NCI-H748 (cell line): ENCODE data around the gene ANKRD37.

Experiments
- DNase-seq: peaks from one replicate; lab custom pipeline; 2025; ENCODE audit not compliant: unreplicated experiment; lab: John Stamatoyannopoulos, UW

The ANKRD37 gene

GRCh38 chr4:185412412-185412811 lies 15.8 kb downstream of the ANKRD37 start:
- DNase-seq, result no peak

GRCh38 chr4:185416955-185417354 lies 20.3 kb downstream of the ANKRD37 start:
- DNase-seq, result no peak

- DNase-seq, result no peak
These were observed 24.9 kb downstream of the ANKRD37 start for GRCh38 chr4:185421366-185422124.

- no peak for DNase-seq
These were observed 28.4 kb downstream of the ANKRD37 start for GRCh38 chr4:185424905-185425646.

- peak; percentile 87 for DNase-seq
These were observed 29.2 kb downstream of the ANKRD37 start, which contains the start of gene UFSP2 for GRCh38 chr4:185425647-185426352. Gene UFSP2 (minus strand): TSS chr4:185425964. CDS start chr4:185425868, 96 bp downstream.

GRCh38 chr4:185426960-185427688 lies 30.5 kb downstream of the ANKRD37 start:
- no peak for DNase-seq

- no peak for DNase-seq
These were observed 33.0 kb downstream of the ANKRD37 start for GRCh38 chr4:185429660-185430059.

- DNase-seq, result no peak
These were observed 38.8 kb downstream of the ANKRD37 start for GRCh38 chr4:185435466-185435865.

- no peak for DNase-seq
These were observed 41.2 kb downstream of the ANKRD37 start for GRCh38 chr4:185437809-185438208.

GRCh38 chr4:185441479-185441878 lies 44.8 kb downstream of the ANKRD37 start:
- no peak for DNase-seq

- DNase-seq, result no peak
These were observed 48.6 kb downstream of the ANKRD37 start for GRCh38 chr4:185445209-185445608.
